HepG2 (cell line): ENCODE data around the gene RHBDL1. TPM values are rescaled to one million over a fixed set of nuclear protein-coding genes. Genes with fewer than 3 reads are reported as not detected.

ENCODE experiments used
- ATAC-seq: fragments of 200-7000 bp; cut with Tn5 transposase; 3 replicates; pipeline ENCODE4 v1.9.1; 2020; ENCODE audit warnings: mild to moderate bottlenecking, moderate library complexity
- BruUV-seq: library from RNA; stranded (reverse); fragments of 400-500 nt; replicated peaks from 2 replicates; lab custom pipeline; 2021; lab: Mats Ljungman, UMichigan
- CTCF ChIA-PET: fragments of 300-600 bp; formaldehyde crosslinking; extraction: SDS; loops from one replicate; lab custom pipeline; 2021; ENCODE audit warnings: low total read pairs, inconsistent platforms, low intra/inter-chr PET ratio; lab: Yijun Ruan, JAX
- POLR2A ChIA-PET: fragments of 350-600 bp; sonication (Branson Sonifier 250); formaldehyde crosslinking; loops from one replicate; lab custom pipeline; 2020; ENCODE audit warnings: antibody characterized with exemption, inconsistent platforms; lab: Yijun Ruan, JAX
- DNase-seq: peaks from one replicate; pipeline ENCODE4 v3.0.0-alpha.2; 2015; ENCODE audit warnings: low spot score
- FAIRE-seq: peaks from 3 replicates; lab custom pipeline; 2011; peaks lifted over from hg19 to GRCh38; lab: Jason Lieb, UNC
- H2AFZ ChIP-seq: one replicate; pipeline ENCODE4 v1.6.1; 2011; ENCODE audit warnings: low read length, inconsistent platforms
- H3K27ac ChIP-seq: fragments of 300-600 bp; 3 replicates; pipeline ENCODE4 v1.8.0; 2011; ENCODE audit warnings: mixed run types, mild to moderate bottlenecking, mixed read lengths, low read length, inconsistent platforms; ENCODE audit not compliant: insufficient read depth; ENCODE audit errors: extremely low read length
- H3K27me3 ChIP-seq, 2 experiments: fragments of 200-600 bp in 1 of 2; 2 replicates in 1 of 2; 3 replicates in 1 of 2; pipeline versions ENCODE4 v1.6.0 to v1.8.0; 2011; ENCODE audit warnings: low read length in 2 of 2, mild to moderate bottlenecking in 2 of 2, moderate library complexity in 2 of 2, inconsistent platforms in 1 of 2; ENCODE audit not compliant: insufficient read depth in 2 of 2, control insufficient read depth in 1 of 2
- H3K36me3 ChIP-seq, 2 experiments: fragments of 200-600 bp in 1 of 2; replicated peaks in 1 of 2; 2 replicates in 1 of 2; 3 replicates in 1 of 2; pipeline versions ENCODE4 v1.5.1 to v1.8.0; 2011; ENCODE audit warnings: low read length in 2 of 2, inconsistent platforms in 1 of 2; ENCODE audit not compliant: insufficient read depth in 2 of 2, control insufficient read depth in 1 of 2
- H3K4me1 ChIP-seq: 2 replicates; pipeline ENCODE4 v1.5.1; 2012; ENCODE audit warnings: low read length, inconsistent platforms; ENCODE audit not compliant: insufficient read depth
- H3K4me2 ChIP-seq: 2 replicates; pipeline ENCODE4 v1.6.0; 2011; ENCODE audit warnings: low read depth, low read length, inconsistent platforms
- H3K4me3 ChIP-seq, 3 experiments: fragments of 200-600 bp in 1 of 3; sonication (generic), shearing (Covaris generic) in 1 of 3; replicated peaks in 1 of 3; 2 replicates each; pipeline ENCODE4 v1.5.1; 2011 to 2016; ENCODE audit warnings: low read length in 3 of 3, inconsistent platforms in 2 of 3, low read depth in 2 of 3, mild to moderate bottlenecking in 2 of 3, control low read depth in 1 of 3, mixed read lengths in 1 of 3; ENCODE audit not compliant: insufficient read depth in 1 of 3
- H3K79me2 ChIP-seq: one replicate; pipeline ENCODE4 v1.6.1; 2011; ENCODE audit warnings: low read length, inconsistent platforms; ENCODE audit not compliant: insufficient read depth
- H3K9ac ChIP-seq: 2 replicates; pipeline ENCODE4 v1.6.0; 2011; ENCODE audit warnings: mild to moderate bottlenecking, low read depth, low read length, inconsistent platforms; ENCODE audit not compliant: insufficient read depth
- H3K9me3 ChIP-seq: 2 replicates; pipeline ENCODE4 v1.5.1; 2012; ENCODE audit warnings: mild to moderate bottlenecking, low read length
- H4K20me1 ChIP-seq: 2 replicates; pipeline ENCODE4 v1.6.0; 2011; ENCODE audit warnings: inconsistent platforms, mild to moderate bottlenecking, low read length, moderate library complexity; ENCODE audit not compliant: insufficient read depth
- CHD4 ChIP-seq: fragments of 200-600 bp; sonication (generic); IDR thresholded peaks from 2 replicates; pipeline ENCODE4 v1.7.0; 2017; ENCODE audit warnings: mild to moderate bottlenecking, low read length, borderline replicate concordance
- GTF2F1 ChIP-seq: fragments of 150-350 bp; IDR thresholded peaks from 2 replicates; pipeline ENCODE4 v1.6.1; 2014; ENCODE audit warnings: low read length
- HIVEP1 ChIP-seq: sonication (generic); formaldehyde crosslinking; IDR thresholded peaks from 2 replicates; pipeline ENCODE4 v1.4.0; 2020; ENCODE audit warnings: mild to moderate bottlenecking, missing genetic modification reagents
- MXI1 ChIP-seq: IDR thresholded peaks from 3 replicates; pipeline ENCODE4 v1.6.1; 2012; ENCODE audit warnings: low read depth, low read length, inconsistent platforms, borderline replicate concordance
- NR1H2 ChIP-seq: sonication (generic); formaldehyde crosslinking; IDR thresholded peaks from 2 replicates; pipeline ENCODE4 v1.8.1; 2022; ENCODE audit warnings: low read depth, missing genetic modification reagents, borderline replicate concordance
- RELA ChIP-seq: sonication (generic); formaldehyde crosslinking; IDR thresholded peaks from 2 replicates; pipeline ENCODE4 v1.4.0; 2020; ENCODE audit warnings: missing genetic modification reagents
- SALL1 ChIP-seq: sonication (generic); formaldehyde crosslinking; IDR thresholded peaks from 2 replicates; pipeline ENCODE4 v1.8.0; 2022; ENCODE audit warnings: mild to moderate bottlenecking, missing genetic modification reagents
- SIN3A ChIP-seq: IDR thresholded peaks from 2 replicates; pipeline ENCODE4 v1.6.1; 2011; ENCODE audit warnings: low read depth, mild to moderate bottlenecking, control low read depth, low read length, borderline replicate concordance
- TARDBP ChIP-seq: sonication (generic); formaldehyde crosslinking; IDR thresholded peaks from 2 replicates; pipeline ENCODE4 v1.8.0; 2022; ENCODE audit warnings: mild to moderate bottlenecking, missing genetic modification reagents
- ZBTB4 ChIP-seq: sonication (generic); formaldehyde crosslinking; IDR thresholded peaks from 2 replicates; pipeline ENCODE4 v1.4.0; 2020; ENCODE audit warnings: missing genetic modification reagents, mild to moderate bottlenecking, borderline replicate concordance
- ZEB1 ChIP-seq: IDR thresholded peaks from 2 replicates; pipeline ENCODE4 v1.6.1; 2012; ENCODE audit warnings: mild to moderate bottlenecking, low read depth, inconsistent platforms; ENCODE audit not compliant: insufficient replicate concordance
- ZFP1 ChIP-seq: IDR thresholded peaks from 2 replicates; pipeline ENCODE4 v1.6.1; 2016
- ZNF207 ChIP-seq: fragments of 450-650 bp; IDR thresholded peaks from 2 replicates; pipeline ENCODE4 v1.6.1; 2016; ENCODE audit warnings: antibody characterized with exemption, borderline replicate concordance
- ZNF530 ChIP-seq: sonication (generic); formaldehyde crosslinking; IDR thresholded peaks from 2 replicates; pipeline ENCODE4 v1.5.0; 2020; ENCODE audit warnings: low read depth, mild to moderate bottlenecking, missing genetic modification reagents
- ZNF552 ChIP-seq: sonication (generic); formaldehyde crosslinking; IDR thresholded peaks from 2 replicates; pipeline ENCODE4 v1.9.0; 2022; ENCODE audit warnings: missing genetic modification reagents, mild to moderate bottlenecking, borderline replicate concordance
- ZNF556 ChIP-seq: sonication (generic); formaldehyde crosslinking; IDR thresholded peaks from 2 replicates; pipeline ENCODE4 v1.4.0; 2020; ENCODE audit warnings: mild to moderate bottlenecking, missing genetic modification reagents, borderline replicate concordance
- ZNF558 ChIP-seq: sonication (generic); formaldehyde crosslinking; IDR thresholded peaks from 2 replicates; pipeline ENCODE4 v1.9.0; 2022; ENCODE audit warnings: mild to moderate bottlenecking, missing genetic modification reagents, borderline replicate concordance
- WGBS: methylation state at CpG from one replicate; pipeline ENCODE4 v1.1.6; 2017; ENCODE audit warnings: low lambda C conversion rate; 5-methylcytosine and 5-hydroxymethylcytosine counted together
- in situ Hi-C: cut with HindIII; loops from 2 replicates; pipeline ENCODE4 v1.10.0; 2017; ENCODE audit warnings: low pct_unique_long_range_greater_than_20kb; ENCODE audit not compliant: extremely low pct_ligation_motif_present
- intact Hi-C: fragments of 100-400 bp; cut with micrococcal nuclease; formaldehyde crosslinking; loops from one replicate; pipeline ENCODE4 v1.10.0; 2022; ENCODE audit not compliant: unreplicated experiment
- polyA plus RNA-seq, 8 experiments: library from polyadenylated mRNA; depleted of rRNA in 3 of 8; stranded (reverse) in 7 of 8; unstranded in 1 of 8; fragments of >200 nt; fragmentation: Illumina TruSeq in 4 of 8; extraction: Trizol in 4 of 8; gene quantifications; 2 replicates each; pipeline versions ENCODE4 v1.2.1 to v1.2.3, GENCODE V29; 2011 to 2016; ENCODE audit warnings: low read depth in 4 of 8, missing spikeins in 1 of 8, mixed read lengths in 1 of 8; ENCODE audit not compliant: insufficient read depth in 1 of 8
- total RNA-seq, 5 experiments: library from RNA; depleted of rRNA; stranded (reverse); fragments of >200 nt; fragmentation: Illumina TruSeq; extraction: Trizol; gene quantifications; 2 replicates each; pipeline ENCODE4 v1.2.3, GENCODE V29; 2016; ENCODE audit warnings: low read depth in 1 of 5
- TF ChIP-seq, protein P1 (sequence below): sonication (generic); formaldehyde crosslinking; IDR thresholded peaks from 2 replicates; pipeline ENCODE4 v1.5.1; 2020; ENCODE audit warnings: missing genetic modification reagents, mild to moderate bottlenecking, borderline replicate concordance
- TF ChIP-seq, protein P2 (sequence below): sonication (generic); formaldehyde crosslinking; IDR thresholded peaks from 2 replicates; pipeline ENCODE4 v1.4.0; 2020; ENCODE audit warnings: missing genetic modification reagents

Gene RHBDL1
- total and polyA plus RNA-seq, 2 of the 13 experiments (the other 11 are each of a cell fraction or from before 2014, with no cell fraction given): 1.8 to 3.8 TPM

DNA sequence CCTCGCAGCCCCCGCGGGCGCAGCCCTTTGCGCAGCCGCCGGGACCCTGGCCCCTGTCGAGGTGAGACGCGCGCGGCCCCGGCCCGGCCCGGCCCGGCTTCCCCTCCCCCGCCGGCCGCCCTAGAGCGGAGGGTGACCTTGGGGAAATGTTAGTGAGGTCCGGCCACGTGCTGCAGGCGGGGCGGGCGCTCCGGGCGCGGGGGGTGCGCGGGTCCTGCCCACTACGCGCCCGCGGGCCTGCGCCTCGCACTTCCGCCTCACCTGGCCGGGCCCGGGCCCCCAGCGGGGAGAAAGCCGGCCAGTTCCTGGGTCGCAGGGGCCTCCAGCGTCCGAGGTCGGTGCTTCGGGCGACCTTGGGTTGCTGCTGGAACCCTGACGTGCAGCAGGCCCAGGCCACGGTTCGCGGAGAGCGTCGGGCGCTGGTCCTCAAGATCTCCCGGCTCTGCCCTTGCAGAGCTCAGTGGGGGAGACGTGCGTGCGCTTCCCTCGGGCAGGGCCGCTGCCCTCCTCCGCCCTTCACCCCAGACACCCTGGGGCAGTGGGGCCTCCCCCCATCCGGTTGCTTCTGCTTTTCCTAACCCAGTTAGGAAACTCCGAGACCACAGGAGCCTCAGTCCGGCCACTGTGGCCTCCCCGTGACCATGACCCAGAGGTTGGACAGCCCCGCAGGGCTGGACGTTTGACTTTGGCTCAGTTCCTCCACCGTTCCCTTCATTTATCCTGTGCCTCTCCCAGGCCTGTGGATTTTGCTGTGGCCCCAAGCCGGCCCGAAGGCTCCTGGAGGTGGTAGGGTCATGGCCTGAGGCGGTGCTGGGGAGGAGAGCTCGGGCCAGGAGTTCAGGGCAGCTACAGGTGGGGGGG, 33.1 kb upstream of the RHBDL1 start (continued):
- TF ChIP-seq GTF2F1: no peak
- TF ChIP-seq ZNF207: no peak
- TF ChIP-seq RELA (CRISPR knock-in tag): 0 out of 2 replicates have a peak, but pooled peaks have one; percentile 32
- peak; percentile 55; the same call in 1 of the 2 replicates for TF ChIP-seq TARDBP (CRISPR knock-in tag)
- no peak for TF ChIP-seq CHD4
- TF ChIP-seq, protein P1, sequence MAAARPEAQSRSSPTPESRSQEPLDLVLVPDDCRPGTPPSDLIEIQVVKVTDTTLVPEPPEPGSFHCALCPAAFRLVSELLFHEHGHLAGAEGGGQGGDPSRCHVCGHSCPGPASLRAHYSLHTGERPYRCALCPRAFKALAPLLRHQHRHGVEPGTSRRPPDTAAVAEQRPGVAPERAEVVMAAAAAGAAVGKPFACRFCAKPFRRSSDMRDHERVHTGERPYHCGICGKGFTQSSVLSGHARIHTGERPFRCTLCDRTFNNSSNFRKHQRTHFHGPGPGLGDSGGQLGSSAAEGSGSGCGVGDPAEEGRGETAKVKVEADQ: peak; percentile 18; the same call in 1 of the 2 replicates
- no peak for TF ChIP-seq ZEB1
- no peak for TF ChIP-seq SIN3A
- peak; percentile 67 for TF ChIP-seq HIVEP1 (CRISPR knock-in tag)
- 0 out of 2 replicates have a peak, but pooled peaks have one; percentile 41 for TF ChIP-seq ZNF552 (CRISPR knock-in tag)
- no peak for TF ChIP-seq ZFP1
- 0 out of 2 replicates have a peak, but pooled peaks have one; percentile 58 for TF ChIP-seq ZNF530

DNA sequence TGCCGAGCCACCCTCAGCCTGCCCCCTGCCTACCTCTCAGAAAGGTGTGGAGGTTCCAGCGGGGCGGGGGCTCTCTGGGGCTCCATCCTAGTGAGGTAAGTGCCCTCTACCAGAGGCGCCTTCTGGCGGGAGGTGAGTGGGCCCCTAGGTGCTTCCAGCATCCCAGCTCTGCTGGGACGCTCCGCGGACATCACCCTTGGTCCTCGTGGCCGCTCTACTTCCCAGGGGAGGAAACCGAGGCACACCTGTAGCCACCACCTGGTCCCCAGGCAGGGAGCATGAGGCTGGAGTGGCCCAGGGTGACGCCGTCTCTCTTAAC, 32.5 kb upstream of the RHBDL1 start:
- intact Hi-C loops: loop anchor here (10.0 kb wide), 1 partner anchor 58 kb away; no protein-coding TSS in a partner anchor
- no TSS peak for BruUV-seq
- FAIRE-seq: no peak
- Histone ChIP-seq H4K20me1 (peaks cover 4% of the 10 kb centered on the region; the same call in 1 of the 2 replicates), H3K27me3 (no peaks in the 10 kb centered on the region), H3K36me3 (no peaks in the 10 kb centered on the region), H3K79me2 (peaks cover 27% of the 10 kb centered on the region), H3K4me1 (peaks cover 69% of the 10 kb centered on the region), H3K27ac (peak overlapping the region; percentile 94), H3K9me3 (no peaks in the 10 kb centered on the region), H3K4me3 (peak overlapping the region; percentile 59 to 89 (median 82)), H3K9ac (peak overlapping the region; percentile 94), H2AFZ (no peak overlapping the region), H3K4me2 (peak overlapping the region; percentile 98)
- ChIA-PET POLR2A (interaction anchor here (1.0 to 2.0 kb wide), 6 partner anchors 9 to 64 kb away, joined by 3 to 7 read pairs (median 4); partner anchors contain the start of genes RHBDL1 and STUB1), CTCF (no interaction called here)
- no peak for ATAC-seq
- in situ Hi-C loops: no loop called here
- DNase-seq: no peak
- WGBS: 0% methylated on average over 1 of the region's 13 CpGs
- TF ChIP-seq NR1H2 (CRISPR knock-in tag) (no peak), SALL1 (CRISPR knock-in tag) (no peak), ZNF556 (no peak), ZBTB4 (0 out of 2 replicates have a peak, but pooled peaks have one; percentile 46), MXI1 (no peak), ZNF558 (no peak)
- TF ChIP-seq, protein P2, sequence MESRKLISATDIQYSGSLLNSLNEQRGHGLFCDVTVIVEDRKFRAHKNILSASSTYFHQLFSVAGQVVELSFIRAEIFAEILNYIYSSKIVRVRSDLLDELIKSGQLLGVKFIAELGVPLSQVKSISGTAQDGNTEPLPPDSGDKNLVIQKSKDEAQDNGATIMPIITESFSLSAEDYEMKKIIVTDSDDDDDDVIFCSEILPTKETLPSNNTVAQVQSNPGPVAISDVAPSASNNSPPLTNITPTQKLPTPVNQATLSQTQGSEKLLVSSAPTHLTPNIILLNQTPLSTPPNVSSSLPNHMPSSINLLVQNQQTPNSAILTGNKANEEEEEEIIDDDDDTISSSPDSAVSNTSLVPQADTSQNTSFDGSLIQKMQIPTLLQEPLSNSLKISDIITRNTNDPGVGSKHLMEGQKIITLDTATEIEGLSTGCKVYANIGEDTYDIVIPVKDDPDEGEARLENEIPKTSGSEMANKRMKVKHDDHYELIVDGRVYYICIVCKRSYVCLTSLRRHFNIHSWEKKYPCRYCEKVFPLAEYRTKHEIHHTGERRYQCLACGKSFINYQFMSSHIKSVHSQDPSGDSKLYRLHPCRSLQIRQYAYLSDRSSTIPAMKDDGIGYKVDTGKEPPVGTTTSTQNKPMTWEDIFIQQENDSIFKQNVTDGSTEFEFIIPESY: no peak
